WTC11 (cell line): ENCODE data around the gene ARHGAP20. TPM values are rescaled to one million over a fixed set of nuclear protein-coding genes. Genes with fewer than 3 reads are reported as not detected.

Experiments
- ATAC-seq: fragments of 200-7000 bp; cut with Tn5 transposase; 2 replicates; pipeline ENCODE4 v1.10.0; 2021; ENCODE audit warnings: mild to moderate bottlenecking, moderate library complexity
- CTCF ChIA-PET: fragments of 300-600 bp; sonication (Branson Sonifier 250); formaldehyde crosslinking; loops from one replicate; lab custom pipeline; 2021; ENCODE audit warnings: antibody characterized with exemption; lab: Charles Lee
- POLR2A ChIA-PET: fragments of 350-600 bp; sonication (Branson Sonifier 250); formaldehyde crosslinking; loops from one replicate; lab custom pipeline; 2021; ENCODE audit warnings: antibody characterized with exemption; lab: Charles Lee
- DNase-seq: peaks from one replicate; pipeline ENCODE4 v3.0.0; 2021; ENCODE audit warnings: low spot score
- H3K27ac Mint-ChIP-seq: 2 replicates; pipeline ENCODE4 v1.8.0; 2021; ENCODE audit warnings: mixed read lengths
- H3K27me3 Mint-ChIP-seq: 2 replicates; pipeline ENCODE4 v1.8.0; 2021; ENCODE audit warnings: low read depth, mild to moderate bottlenecking, moderate library complexity, mixed read lengths
- H3K36me3 Mint-ChIP-seq: 2 replicates; pipeline ENCODE4 v1.8.0; 2021; ENCODE audit warnings: mixed read lengths
- H3K4me1 Mint-ChIP-seq: 2 replicates; pipeline ENCODE4 v1.8.0; 2022; ENCODE audit warnings: mixed read lengths
- H3K4me3 Mint-ChIP-seq: 2 replicates; pipeline ENCODE4 v1.8.0; 2021; ENCODE audit warnings: mild to moderate bottlenecking, moderate library complexity, mixed read lengths
- H3K9me3 Mint-ChIP-seq: 2 replicates; pipeline ENCODE4 v1.8.0; 2021; ENCODE audit warnings: mixed read lengths
- ATF1 ChIP-seq: sonication (generic); formaldehyde crosslinking; IDR thresholded peaks from 2 replicates; pipeline ENCODE4 v1.8.1; 2023; ENCODE audit warnings: mild to moderate bottlenecking, moderate library complexity, missing genetic modification reagents
- E2F4 ChIP-seq: sonication (generic); formaldehyde crosslinking; IDR thresholded peaks from 2 replicates; pipeline ENCODE4 v1.8.1; 2022; ENCODE audit warnings: low read depth, mild to moderate bottlenecking, moderate library complexity, missing genetic modification reagents, borderline replicate concordance
- EMX1 ChIP-seq: fragments of 250-450 bp; sonication (Bioruptor Pico); IDR thresholded peaks from 2 replicates; pipeline ENCODE4 v1.8.0; 2021; ENCODE audit warnings: mild to moderate bottlenecking
- ETV6 ChIP-seq: sonication (generic); formaldehyde crosslinking; IDR thresholded peaks from 2 replicates; pipeline ENCODE4 v1.8.1; 2022; ENCODE audit warnings: mild to moderate bottlenecking, missing genetic modification reagents
- GABPB1 ChIP-seq: sonication (generic); formaldehyde crosslinking; IDR thresholded peaks from 2 replicates; pipeline ENCODE4 v1.8.1; 2023; ENCODE audit warnings: mild to moderate bottlenecking, missing genetic modification reagents
- HMGA2 ChIP-seq: fragments of 250-450 bp; sonication (Bioruptor Pico); IDR thresholded peaks from 2 replicates; pipeline ENCODE4 v1.4.0; 2021; ENCODE audit warnings: mild to moderate bottlenecking, moderate library complexity
- HMGXB4 ChIP-seq: sonication (generic); formaldehyde crosslinking; IDR thresholded peaks from 2 replicates; pipeline ENCODE4 v1.8.1; 2023; ENCODE audit warnings: mild to moderate bottlenecking, moderate library complexity, missing genetic modification reagents
- JUN ChIP-seq: sonication (generic); formaldehyde crosslinking; IDR thresholded peaks from 2 replicates; pipeline ENCODE4 v1.8.0; 2023; ENCODE audit warnings: mild to moderate bottlenecking, missing genetic modification reagents
- MXD4 ChIP-seq: fragments of 250-450 bp; sonication (Bioruptor Pico); IDR thresholded peaks from 2 replicates; pipeline ENCODE4 v1.8.0; 2021; ENCODE audit warnings: mild to moderate bottlenecking, moderate library complexity, borderline replicate concordance
- NFYB ChIP-seq: sonication (generic); formaldehyde crosslinking; conservative IDR thresholded peaks from 2 replicates; pipeline ENCODE4 v1.8.0; 2022; ENCODE audit warnings: low read depth, missing genetic modification reagents
- NR2C2 ChIP-seq: sonication (generic); formaldehyde crosslinking; IDR thresholded peaks from 2 replicates; pipeline ENCODE4 v1.8.0; 2022; ENCODE audit warnings: mild to moderate bottlenecking, missing genetic modification reagents
- PRDM15 ChIP-seq: sonication (generic); formaldehyde crosslinking; IDR thresholded peaks from 2 replicates; pipeline ENCODE4 v1.8.0; 2022; ENCODE audit warnings: missing genetic modification reagents
- RORB ChIP-seq: fragments of 250-450 bp; sonication (Bioruptor Pico); IDR thresholded peaks from 2 replicates; pipeline ENCODE4 v1.9.0; 2021; ENCODE audit warnings: mild to moderate bottlenecking
- SP1 ChIP-seq: sonication (generic); formaldehyde crosslinking; conservative IDR thresholded peaks from 2 replicates; pipeline ENCODE4 v1.8.1; 2022; ENCODE audit warnings: missing genetic modification reagents
- TCF7 ChIP-seq: sonication (generic); formaldehyde crosslinking; IDR thresholded peaks from 2 replicates; pipeline ENCODE4 v1.8.0; 2022; ENCODE audit warnings: mild to moderate bottlenecking, low read depth, missing genetic modification reagents, moderate library complexity
- TEAD1 ChIP-seq: sonication (generic); formaldehyde crosslinking; IDR thresholded peaks from 2 replicates; pipeline ENCODE4 v1.8.0; 2022; ENCODE audit warnings: mild to moderate bottlenecking, missing genetic modification reagents
- ZNF138 ChIP-seq: sonication (generic); formaldehyde crosslinking; conservative IDR thresholded peaks from 2 replicates; pipeline ENCODE4 v1.8.1; 2022; ENCODE audit warnings: mild to moderate bottlenecking, moderate library complexity, missing genetic modification reagents
- ZNF425 ChIP-seq: fragments of 250-450 bp; sonication (Bioruptor Pico); conservative IDR thresholded peaks from 2 replicates; pipeline ENCODE4 v1.9.0; 2021; ENCODE audit warnings: mild to moderate bottlenecking
- total RNA-seq: library from RNA; stranded (reverse); gene quantifications from 3 replicates; pipeline ENCODE4 v1.2.3, GENCODE V29; 2021
- TF ChIP-seq, protein P1 (sequence below): sonication (generic); formaldehyde crosslinking; IDR thresholded peaks from 2 replicates; pipeline ENCODE4 v1.8.1; 2023; ENCODE audit warnings: mild to moderate bottlenecking, missing genetic modification reagents, moderate library complexity
- TF ChIP-seq, protein P2 (sequence below): sonication (generic); formaldehyde crosslinking; IDR thresholded peaks from 2 replicates; pipeline ENCODE4 v1.8.1; 2023; ENCODE audit warnings: mild to moderate bottlenecking, missing genetic modification reagents
- TF ChIP-seq, protein P3 (sequence below): fragments of 250-450 bp; sonication (Bioruptor Pico); IDR thresholded peaks from 2 replicates; pipeline ENCODE4 v1.9.0; 2021; ENCODE audit warnings: mild to moderate bottlenecking

Gene ARHGAP20
- total RNA-seq, 1 experiment from 2014 or later, result 0.15 TPM

- no peak for TF ChIP-seq PRDM15 (CRISPR knock-in tag)
Observed at GRCh38 chr11:110582728-110583432, 129.4 kb downstream of the ARHGAP20 start (continued).

GRCh38 chr11:110580571-110580970 lies 131.7 kb downstream of the ARHGAP20 start:
- TF ChIP-seq, protein P1, sequence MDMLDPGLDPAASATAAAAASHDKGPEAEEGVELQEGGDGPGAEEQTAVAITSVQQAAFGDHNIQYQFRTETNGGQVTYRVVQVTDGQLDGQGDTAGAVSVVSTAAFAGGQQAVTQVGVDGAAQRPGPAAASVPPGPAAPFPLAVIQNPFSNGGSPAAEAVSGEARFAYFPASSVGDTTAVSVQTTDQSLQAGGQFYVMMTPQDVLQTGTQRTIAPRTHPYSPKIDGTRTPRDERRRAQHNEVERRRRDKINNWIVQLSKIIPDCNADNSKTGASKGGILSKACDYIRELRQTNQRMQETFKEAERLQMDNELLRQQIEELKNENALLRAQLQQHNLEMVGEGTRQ (CRISPR knock-in tag), result no peak
- TF ChIP-seq MXD4, result no peak
- TF ChIP-seq JUN (CRISPR knock-in tag), result no peak
- TF ChIP-seq, protein P2, sequence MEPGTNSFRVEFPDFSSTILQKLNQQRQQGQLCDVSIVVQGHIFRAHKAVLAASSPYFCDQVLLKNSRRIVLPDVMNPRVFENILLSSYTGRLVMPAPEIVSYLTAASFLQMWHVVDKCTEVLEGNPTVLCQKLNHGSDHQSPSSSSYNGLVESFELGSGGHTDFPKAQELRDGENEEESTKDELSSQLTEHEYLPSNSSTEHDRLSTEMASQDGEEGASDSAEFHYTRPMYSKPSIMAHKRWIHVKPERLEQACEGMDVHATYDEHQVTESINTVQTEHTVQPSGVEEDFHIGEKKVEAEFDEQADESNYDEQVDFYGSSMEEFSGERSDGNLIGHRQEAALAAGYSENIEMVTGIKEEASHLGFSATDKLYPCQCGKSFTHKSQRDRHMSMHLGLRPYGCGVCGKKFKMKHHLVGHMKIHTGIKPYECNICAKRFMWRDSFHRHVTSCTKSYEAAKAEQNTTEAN (CRISPR knock-in tag), result no peak
- TF ChIP-seq HMGA2 (CRISPR knock-in tag), result no peak
- no peak for TF ChIP-seq RORB (CRISPR knock-in tag)
- TF ChIP-seq NFYB (CRISPR knock-in tag), result no peak
- no peak for TF ChIP-seq ZNF425 (CRISPR knock-in tag)
- no peak for TF ChIP-seq ATF1 (CRISPR knock-in tag)
- no peak for TF ChIP-seq EMX1 (CRISPR knock-in tag)
- TF ChIP-seq ZNF138, result no peak
- no peak for TF ChIP-seq HMGXB4 (CRISPR knock-in tag)
- TF ChIP-seq, protein P3, sequence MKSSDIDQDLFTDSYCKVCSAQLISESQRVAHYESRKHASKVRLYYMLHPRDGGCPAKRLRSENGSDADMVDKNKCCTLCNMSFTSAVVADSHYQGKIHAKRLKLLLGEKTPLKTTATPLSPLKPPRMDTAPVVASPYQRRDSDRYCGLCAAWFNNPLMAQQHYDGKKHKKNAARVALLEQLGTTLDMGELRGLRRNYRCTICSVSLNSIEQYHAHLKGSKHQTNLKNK, result no peak
- no peak for TF ChIP-seq SP1
- no peak for TF ChIP-seq GABPB1
- no peak for TF ChIP-seq NR2C2 (CRISPR knock-in tag)
- TF ChIP-seq TEAD1 (CRISPR knock-in tag), result no peak
- TF ChIP-seq TCF7 (CRISPR knock-in tag), result no peak
- TF ChIP-seq E2F4 (CRISPR knock-in tag), result no peak
- TF ChIP-seq ETV6, result no peak
- H3K36me3 Mint-ChIP-seq, result no peaks in the 10 kb centered on the region
- H3K9me3 Mint-ChIP-seq, result no peaks in the 10 kb centered on the region
- POLR2A ChIA-PET, result no interaction called here
- H3K4me3 Mint-ChIP-seq, result no peak overlapping the region
- no peak overlapping the region for H3K27ac Mint-ChIP-seq
- no peak for DNase-seq
- H3K4me1 Mint-ChIP-seq, result no peaks in the 10 kb centered on the region
- no peak for ATAC-seq
- CTCF ChIA-PET, result interaction anchor here (1.7 kb wide), 1 partner anchor 20 kb away, joined by 4 read pairs; no protein-coding TSS in a partner anchor
- H3K27me3 Mint-ChIP-seq, result no peaks in the 10 kb centered on the region
